Upper lobe of right lung (tissue), 1 donor: ENCODE measurements around the gene SORL1. TPM values are rescaled to one million over a fixed set of nuclear protein-coding genes. Genes with fewer than 3 reads are reported as not detected.

Experiments
- ATAC-seq: fragments of 200-7000 bp; cut with Tn5 transposase; one replicate; pipeline ENCODE4 v1.9.1; 2020; ENCODE audit warnings: mild to moderate bottlenecking, moderate library complexity
- DNase-seq: peaks from one replicate; pipeline ENCODE4 v3.0.0-alpha.2; 2020
- H3K27ac ChIP-seq: fragments of 200-600 bp; one replicate; pipeline ENCODE4 v1.8.0; 2022
- H3K27me3 ChIP-seq: fragments of 200-600 bp; one replicate; pipeline ENCODE4 v1.8.0; 2022; ENCODE audit warnings: mild to moderate bottlenecking
- H3K36me3 ChIP-seq: fragments of 200-600 bp; one replicate; pipeline ENCODE4 v1.8.0; 2022
- H3K4me1 ChIP-seq: fragments of 200-600 bp; one replicate; pipeline ENCODE4 v1.8.0; 2022
- H3K4me3 ChIP-seq: fragments of 200-600 bp; one replicate; pipeline ENCODE4 v1.8.0; 2022; ENCODE audit warnings: mild to moderate bottlenecking
- H3K9me3 ChIP-seq: fragments of 200-600 bp; one replicate; pipeline ENCODE4 v1.8.0; 2022
- CTCF ChIP-seq: fragments of 200-600 bp; IDR thresholded peaks from one replicate; pipeline ENCODE4 v1.8.0; 2022; ENCODE audit warnings: antibody characterized with exemption
- intact Hi-C: fragments of 100-400 bp; cut with DNase I; formaldehyde crosslinking; loops from one replicate; pipeline ENCODE4 v1.11.0; 2022
- total RNA-seq: library from RNA; stranded (reverse); fragmentation: NEBNext Ultra II Directional; extraction: Animal tissue kit (Norgen Biotek cat#: 25700); gene quantifications from one replicate; pipeline ENCODE4 v1.2.1, GENCODE V29; 2021
- donor health status: DM: no; HTN: yes; CAD: no; lungs with severe emphysema.

The SORL1 gene
- total RNA-seq, 1 donor from 2014 or later, result 48.3 TPM

DNA sequence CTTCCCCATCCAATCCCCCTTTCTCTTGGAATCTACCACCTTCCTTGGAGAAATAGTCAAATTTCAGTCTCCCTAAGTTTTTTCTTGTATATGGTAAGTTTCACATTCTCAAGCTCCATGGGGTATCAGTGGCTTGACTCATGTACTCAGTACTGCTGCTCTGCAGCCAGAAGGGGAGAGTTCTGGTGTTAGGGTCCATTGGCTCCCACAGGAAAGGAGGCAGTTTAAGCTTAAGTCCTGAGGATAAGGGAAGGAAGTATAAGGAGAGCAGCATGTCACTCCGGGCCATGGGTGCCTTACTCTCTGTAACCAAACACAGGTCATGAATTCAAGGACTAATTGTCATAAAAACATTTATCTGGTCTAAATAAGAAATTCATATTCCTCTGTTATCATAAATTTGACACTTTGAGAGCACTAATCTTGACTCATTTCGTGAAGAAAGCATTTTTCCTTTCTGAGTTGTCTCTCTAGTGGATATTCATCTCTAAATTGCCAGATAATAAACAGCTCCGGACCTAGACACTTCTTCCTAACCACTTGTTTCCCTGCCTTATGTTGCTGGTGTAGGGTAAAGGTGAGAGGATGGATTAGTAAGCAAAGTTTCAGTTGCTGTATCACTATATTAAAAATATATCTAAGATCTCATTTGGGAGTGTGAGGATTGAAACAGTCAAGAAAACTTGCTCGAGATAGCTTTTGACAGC lies 20.1 kb upstream of the SORL1 start:
- no peak for TF ChIP-seq CTCF
- Histone ChIP-seq H3K4me3 (no peak overlapping the region), H3K9me3 (no peaks in the 10 kb centered on the region), H3K27ac (no peak overlapping the region), H3K27me3 (no peaks in the 10 kb centered on the region), H3K36me3 (no peaks in the 10 kb centered on the region), H3K4me1 (peaks cover 8% of the 10 kb centered on the region)
- ATAC-seq, result no peak
- intact Hi-C loops, result no loop called here
- no peak for DNase-seq

GRCh38 chr11:121435132-121435531 lies 17.0 kb upstream of the SORL1 start:
- no peak overlapping the region for H3K4me3 ChIP-seq
- H3K4me1 ChIP-seq, result peaks cover 19% of the 10 kb centered on the region
- H3K27me3 ChIP-seq, result no peaks in the 10 kb centered on the region
- H3K36me3 ChIP-seq, result no peaks in the 10 kb centered on the region
- DNase-seq (no peak), ATAC-seq (peak; percentile 26)
- TF ChIP-seq CTCF, result no peak
- H3K9me3 ChIP-seq, result no peaks in the 10 kb centered on the region
- H3K27ac ChIP-seq, result no peak overlapping the region
- intact Hi-C loops, result no loop called here

DNA sequence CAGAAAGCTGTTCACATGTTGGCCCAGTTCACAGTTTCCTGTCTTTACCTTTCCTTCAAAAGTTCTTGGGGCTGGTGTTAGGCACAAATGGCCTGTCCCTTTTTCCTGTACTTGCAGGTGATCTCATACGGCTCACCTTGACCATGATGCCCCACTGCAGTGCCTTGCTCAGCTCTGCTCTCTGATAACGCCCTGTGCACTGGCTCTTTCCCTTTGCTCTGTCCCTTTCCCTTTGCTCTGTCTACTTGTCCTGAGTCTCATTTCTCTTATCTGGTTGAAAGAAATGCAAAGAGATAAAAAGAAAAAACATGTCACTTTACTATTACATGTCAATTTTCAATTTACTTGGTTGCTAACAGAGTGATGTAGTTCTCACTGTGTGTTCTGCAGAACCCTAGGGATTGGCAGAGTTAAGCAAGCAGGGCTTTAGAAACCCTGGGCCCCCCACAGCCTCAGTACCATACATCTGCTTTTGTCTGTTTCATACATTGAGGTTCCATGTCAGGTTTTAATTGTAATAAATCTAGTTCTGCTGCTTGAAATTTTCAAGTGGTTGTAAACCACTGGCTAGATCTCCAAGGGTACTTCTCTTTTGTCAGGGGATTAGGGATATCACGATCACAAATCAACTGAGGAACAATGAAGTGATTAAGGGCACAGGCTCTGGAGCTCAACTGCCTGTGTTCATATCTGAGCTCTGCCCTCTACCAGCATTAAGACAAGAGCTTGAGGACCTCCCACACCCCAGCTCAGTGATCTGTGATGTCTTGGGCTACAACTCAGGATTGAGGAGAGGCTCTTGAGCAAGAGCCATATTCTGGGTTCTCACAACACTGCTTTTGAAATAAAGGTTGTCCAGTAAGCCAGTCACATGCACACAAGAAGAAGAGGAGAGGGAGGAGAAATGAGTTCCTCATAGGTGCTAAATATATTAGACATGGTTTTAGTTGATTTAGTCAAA lies 16.3 kb upstream of the SORL1 start:
- no peaks in the 10 kb centered on the region for H3K27me3 ChIP-seq
- H3K9me3 ChIP-seq, result no peaks in the 10 kb centered on the region
- H3K4me3 ChIP-seq, result no peak overlapping the region
- ATAC-seq, result peak; percentile 80
- no peak for TF ChIP-seq CTCF
- intact Hi-C loops, result no loop called here
- no peak overlapping the region for H3K27ac ChIP-seq
- H3K4me1 ChIP-seq, result peaks cover 19% of the 10 kb centered on the region
- DNase-seq, result no peak
- H3K36me3 ChIP-seq, result no peaks in the 10 kb centered on the region

DNA sequence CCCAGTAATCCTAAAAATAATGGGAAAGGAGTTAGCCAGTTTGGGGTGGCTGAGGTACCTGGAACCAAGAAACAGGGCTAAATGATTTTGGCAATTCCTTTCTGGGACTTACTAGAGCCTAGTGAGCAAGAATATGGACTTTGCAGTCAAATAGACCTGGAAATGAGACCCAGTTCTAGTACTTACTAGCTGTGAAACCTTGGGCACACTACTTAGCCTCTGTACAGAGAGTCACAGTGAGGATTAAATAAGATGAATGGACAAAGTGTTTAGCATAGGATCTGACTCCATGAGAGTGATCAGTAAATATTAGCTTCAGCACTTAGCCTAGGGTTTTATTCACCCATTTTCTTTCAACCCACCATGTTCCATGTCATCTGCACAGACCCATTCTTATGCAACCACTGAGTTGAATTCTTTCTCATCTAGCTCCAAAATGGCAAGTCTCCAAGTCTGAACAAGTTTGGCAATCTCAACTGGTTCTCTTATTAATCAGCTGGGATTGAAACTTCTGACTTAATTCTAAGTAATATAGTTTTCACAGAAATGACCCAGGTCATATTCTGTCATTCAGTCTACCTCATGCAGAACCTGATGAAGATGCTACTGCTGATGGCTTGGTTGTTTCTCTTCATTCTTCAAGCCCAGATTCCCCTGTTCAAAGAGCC lies 15.0 kb upstream of the SORL1 start:
- no peaks in the 10 kb centered on the region for H3K9me3 ChIP-seq
- no peaks in the 10 kb centered on the region for H3K36me3 ChIP-seq
- no peak overlapping the region for H3K4me3 ChIP-seq
- peaks cover 19% of the 10 kb centered on the region for H3K4me1 ChIP-seq
- intact Hi-C loops, result no loop called here
- H3K27me3 ChIP-seq, result no peaks in the 10 kb centered on the region
- ATAC-seq, result peak; percentile 52
- no peak for DNase-seq
- H3K27ac ChIP-seq, result no peak overlapping the region
- TF ChIP-seq CTCF, result no peak

DNA sequence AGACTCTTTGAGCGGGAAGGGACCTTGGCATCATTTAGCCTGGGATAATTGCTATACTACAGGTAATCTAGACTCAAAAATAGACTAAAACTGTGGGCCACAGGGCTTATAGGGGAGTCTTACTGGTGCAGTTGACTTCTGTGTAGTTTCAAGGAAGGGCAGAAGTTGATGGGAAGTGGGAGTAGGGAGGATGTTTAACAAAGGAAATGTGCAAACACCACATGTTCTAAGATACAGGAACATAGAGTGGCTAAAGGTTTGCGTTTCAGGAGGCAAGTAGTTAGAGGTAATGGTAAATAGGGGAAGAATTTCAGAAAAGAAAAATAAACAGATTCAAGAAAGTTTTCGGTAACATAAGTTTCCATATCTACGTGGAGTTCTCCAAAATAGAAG lies 14.4 kb upstream of the SORL1 start:
- H3K27ac ChIP-seq, result no peak overlapping the region
- H3K4me3 ChIP-seq, result no peak overlapping the region
- no peaks in the 10 kb centered on the region for H3K9me3 ChIP-seq
- no peak for DNase-seq
- intact Hi-C loops, result no loop called here
- no peak for TF ChIP-seq CTCF
- ATAC-seq, result peak; percentile 52
- H3K36me3 ChIP-seq, result no peaks in the 10 kb centered on the region
- peaks cover 19% of the 10 kb centered on the region for H3K4me1 ChIP-seq
- no peaks in the 10 kb centered on the region for H3K27me3 ChIP-seq
